CD4-positive, CD25-positive, alpha-beta regulatory T cell (primary cell): ENCODE results near the gene PKNOX2. TPM values are rescaled to one million over a fixed set of nuclear protein-coding genes. Genes with fewer than 3 reads are reported as not detected.

ENCODE experiments used
- ATAC-seq, 2 donors: fragments of 150-1000 bp; cut with Tn5 transposase; one replicate each; pipeline ENCODE4 v1.10.0; 2021; ENCODE audit warnings: low read depth in 2 of 2, moderate number of reproducible peaks in 2 of 2, moderate library complexity in 1 of 2
- DNase-seq, 3 donors: peaks; one replicate each; pipeline versions ENCODE4 v3.0.0 to v3.0.0-alpha.2; 2012 to 2022; ENCODE audit warnings: mixed read lengths in 1 of 3
- H3K27ac ChIP-seq: one replicate; pipeline ENCODE4 v1.7.0; 2013; ENCODE audit warnings: mild to moderate bottlenecking, low read length; ENCODE audit not compliant: insufficient read depth, poor library complexity, severe bottlenecking
- H3K27me3 ChIP-seq: one replicate; pipeline ENCODE4 v1.7.0; 2013; ENCODE audit warnings: low read length; ENCODE audit not compliant: control insufficient read depth, insufficient read depth
- H3K36me3 ChIP-seq: one replicate; pipeline ENCODE4 v1.7.0; 2013; ENCODE audit warnings: mild to moderate bottlenecking, low read length, moderate library complexity; ENCODE audit not compliant: control insufficient read depth, insufficient read depth
- H3K4me1 ChIP-seq: 2 replicates; pipeline ENCODE4 v1.7.0; 2013; ENCODE audit warnings: mild to moderate bottlenecking, low read length; ENCODE audit not compliant: insufficient read depth, control insufficient read depth, poor library complexity, severe bottlenecking
- H3K4me3 ChIP-seq: one replicate; pipeline ENCODE4 v1.7.0; 2013; ENCODE audit warnings: low read depth, mild to moderate bottlenecking, low read length, moderate library complexity
- H3K9me3 ChIP-seq, 2 experiments: 1 replicate in 1 of 2; 2 replicates in 1 of 2; pipeline ENCODE4 v1.7.0; 2013; ENCODE audit warnings: low read length in 2 of 2, mild to moderate bottlenecking in 1 of 2, moderate library complexity in 1 of 2; ENCODE audit not compliant: control insufficient read depth in 2 of 2
- H3K27ac Mint-ChIP-seq, 3 donors: one replicate each; pipeline ENCODE4 v1.8.0; 2020 to 2022; ENCODE audit warnings: mild to moderate bottlenecking in 3 of 3, mixed read lengths in 3 of 3, moderate library complexity in 2 of 3
- H3K27me3 Mint-ChIP-seq: one replicate; pipeline ENCODE4 v1.8.0; 2022; ENCODE audit warnings: mild to moderate bottlenecking, mixed read lengths
- H3K36me3 Mint-ChIP-seq: one replicate; pipeline ENCODE4 v1.8.0; 2020; ENCODE audit warnings: mixed read lengths
- H3K4me1 Mint-ChIP-seq, 4 donors: one replicate each; pipeline ENCODE4 v1.8.0; 2020 to 2022; ENCODE audit warnings: mixed read lengths in 4 of 4, mild to moderate bottlenecking in 1 of 4
- H3K4me3 Mint-ChIP-seq, 4 donors: one replicate each; pipeline ENCODE4 v1.8.0; 2020 to 2022; ENCODE audit warnings: mild to moderate bottlenecking in 4 of 4, mixed read lengths in 4 of 4, moderate library complexity in 3 of 4
- H3K9me3 Mint-ChIP-seq, 7 donors: one replicate each; pipeline ENCODE4 v1.8.0; 2020 to 2022; ENCODE audit warnings: mixed read lengths in 7 of 7, mild to moderate bottlenecking in 3 of 7, moderate library complexity in 2 of 7
- polyA plus RNA-seq, 4 donors: library from polyadenylated mRNA; unstranded; fragments of 300-500 nt; fragmentation: Illumina TruSeq; gene quantifications; one replicate each; pipeline ENCODE4 v1.2.3, GENCODE V29; 2021
- total RNA-seq: library from RNA; stranded (reverse); gene quantifications from one replicate; pipeline ENCODE4 v1.2.3, GENCODE V29; 2022

Gene PKNOX2
- total and polyA plus RNA-seq, 5 donors from 2014 or later, result not detected

DNA sequence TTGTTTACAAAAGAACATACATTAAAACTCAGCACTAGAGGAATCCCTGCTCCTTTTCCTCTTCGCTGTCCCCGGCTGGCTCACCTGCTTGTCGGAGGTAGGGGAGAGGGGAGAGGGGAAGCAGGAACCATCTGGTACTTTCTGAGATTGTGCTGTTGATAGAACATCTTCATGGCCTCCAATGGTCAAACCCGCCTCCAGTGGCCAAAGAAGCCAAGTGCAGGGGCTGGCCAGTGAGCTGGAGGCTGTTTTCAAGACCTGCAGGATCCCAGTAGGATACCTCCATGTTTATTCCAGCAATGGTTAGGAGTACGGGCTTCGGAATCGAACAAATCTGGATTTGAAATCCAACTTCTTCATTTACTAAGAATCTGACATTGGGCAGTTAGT lies 92.6 kb downstream of the PKNOX2 start:
- peaks cover 12% of the 10 kb centered on the region for H3K27me3 Mint-ChIP-seq
- H3K4me1 Mint-ChIP-seq, result no peaks in the 10 kb centered on the region
- no peaks in the 10 kb centered on the region for H3K36me3 Mint-ChIP-seq
- Histone ChIP-seq H3K27ac (no peak overlapping the region), H3K36me3 (no peaks in the 10 kb centered on the region), H3K4me1 (no peaks in the 10 kb centered on the region), H3K27me3 (no peaks in the 10 kb centered on the region), H3K9me3 (no peaks in the 10 kb centered on the region), H3K4me3 (no peak overlapping the region)
- DNase-seq, result no peak
- no peaks in the 10 kb centered on the region for H3K9me3 Mint-ChIP-seq
- H3K27ac Mint-ChIP-seq, result no peak overlapping the region
- no peak for ATAC-seq
- H3K4me3 Mint-ChIP-seq, result no peak overlapping the region

DNA sequence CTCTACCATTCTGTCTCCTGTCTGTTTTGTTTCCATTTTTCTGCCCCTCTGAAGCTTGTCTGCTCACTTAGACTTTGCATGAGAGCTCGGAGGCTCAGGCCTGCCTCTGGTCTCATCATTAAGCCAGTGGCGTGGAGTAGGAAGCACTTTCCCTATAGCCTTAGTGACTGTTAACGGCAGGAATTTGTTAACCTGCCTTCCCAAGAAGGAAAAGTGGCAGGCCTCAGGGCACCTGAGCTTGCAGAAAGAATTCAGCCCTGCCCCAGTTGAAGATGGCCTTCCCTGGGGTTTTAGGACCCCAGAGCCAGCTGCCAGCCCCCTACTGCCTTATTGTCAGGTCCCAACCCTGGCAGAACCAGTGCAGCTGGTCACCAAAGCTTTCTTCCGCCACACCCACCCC lies 93.2 kb downstream of the PKNOX2 start:
- Mint-ChIP-seq H3K27ac (no peak overlapping the region), H3K9me3 (no peaks in the 10 kb centered on the region), H3K4me3 (no peak overlapping the region), H3K36me3 (no peaks in the 10 kb centered on the region), H3K27me3 (peaks cover 13% of the 10 kb centered on the region), H3K4me1 (peaks cover 0 to 3% (median 0%) of the 10 kb centered on the region in 4 donors)
- Histone ChIP-seq H3K36me3 (no peaks in the 10 kb centered on the region), H3K4me3 (no peak overlapping the region), H3K27ac (no peak overlapping the region), H3K9me3 (no peaks in the 10 kb centered on the region), H3K4me1 (no peaks in the 10 kb centered on the region), H3K27me3 (no peaks in the 10 kb centered on the region)
- DNase-seq (no peak), ATAC-seq (no peak)

DNA sequence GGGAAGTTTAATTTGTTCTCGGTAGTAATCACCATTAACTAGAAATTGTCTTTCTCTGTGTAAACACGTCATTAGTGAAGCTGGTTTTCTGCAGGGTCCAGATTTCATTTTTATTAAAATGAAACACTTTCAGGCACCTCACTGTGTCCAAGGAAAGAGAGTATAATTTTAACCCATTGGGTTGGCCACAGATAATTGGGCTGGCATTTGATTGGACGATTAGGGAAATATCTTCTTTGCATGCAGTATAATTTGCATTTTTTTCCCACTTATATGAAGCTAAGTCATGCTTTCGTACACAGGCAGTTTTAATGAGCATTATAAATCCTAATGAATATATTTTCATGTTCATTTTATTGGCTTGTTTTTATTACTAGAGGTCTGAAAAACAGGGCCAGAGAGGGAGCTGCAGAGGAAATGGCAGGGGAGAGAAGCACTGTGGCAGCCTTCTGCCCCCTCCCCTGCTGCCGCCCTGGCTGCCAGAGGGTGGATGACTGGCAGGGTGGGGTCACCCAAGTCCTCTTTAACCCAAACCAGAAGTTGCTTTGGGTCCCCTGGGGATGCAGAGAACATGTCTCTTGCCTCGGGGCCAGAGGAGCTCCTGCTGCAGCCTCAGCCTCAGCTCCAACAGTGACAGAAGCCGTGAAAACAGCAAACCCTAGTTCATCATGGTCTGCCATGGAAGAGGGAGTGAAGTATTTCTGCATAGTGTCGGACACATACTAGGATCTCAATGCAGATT lies 93.9 kb downstream of the PKNOX2 start:
- H3K36me3 ChIP-seq, result no peaks in the 10 kb centered on the region
- Mint-ChIP-seq H3K27ac (no peak overlapping the region), H3K4me3 (no peak overlapping the region), H3K27me3 (peaks cover 13% of the 10 kb centered on the region), H3K36me3 (no peaks in the 10 kb centered on the region), H3K9me3 (no peaks in the 10 kb centered on the region), H3K4me1 (peaks cover 0 to 4% (median 0%) of the 10 kb centered on the region in 4 donors)
- no peak for DNase-seq
- no peaks in the 10 kb centered on the region for H3K4me1 ChIP-seq
- H3K9me3 ChIP-seq, result no peaks in the 10 kb centered on the region
- no peaks in the 10 kb centered on the region for H3K27me3 ChIP-seq
- H3K27ac ChIP-seq, result no peak overlapping the region
- no peak for ATAC-seq
- H3K4me3 ChIP-seq, result no peak overlapping the region

DNA sequence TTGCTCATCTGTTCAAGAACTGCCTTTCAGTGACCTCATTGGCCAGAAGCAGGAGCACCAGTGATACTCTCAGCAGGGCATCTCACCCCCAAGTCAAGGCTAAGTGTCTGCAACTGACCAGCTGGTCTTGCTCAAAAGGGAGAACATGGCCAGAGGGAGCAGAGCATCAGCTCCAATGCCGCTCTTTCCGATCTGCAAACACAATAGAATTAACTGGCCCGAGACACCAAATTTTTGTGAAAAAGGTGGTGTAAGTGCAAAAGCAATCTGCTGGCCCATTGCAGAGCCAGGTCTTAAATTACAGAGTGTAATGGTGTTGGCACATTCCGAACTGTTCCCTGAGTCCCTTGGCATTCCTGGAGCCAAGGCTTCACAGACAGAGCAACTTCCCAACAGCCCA lies 97.0 kb downstream of the PKNOX2 start:
- no peaks in the 10 kb centered on the region for H3K9me3 ChIP-seq
- Mint-ChIP-seq H3K27me3 (peaks cover 36% of the 10 kb centered on the region), H3K36me3 (no peaks in the 10 kb centered on the region), H3K9me3 (no peaks in the 10 kb centered on the region), H3K27ac (no peak overlapping the region), H3K4me3 (no peak overlapping the region), H3K4me1 (peaks cover 0 to 4% (median 0%) of the 10 kb centered on the region in 4 donors)
- no peaks in the 10 kb centered on the region for H3K4me1 ChIP-seq
- no peaks in the 10 kb centered on the region for H3K36me3 ChIP-seq
- no peak overlapping the region for H3K27ac ChIP-seq
- H3K27me3 ChIP-seq, result no peaks in the 10 kb centered on the region
- no peak for DNase-seq
- H3K4me3 ChIP-seq, result no peak overlapping the region
- ATAC-seq, result no peak

DNA sequence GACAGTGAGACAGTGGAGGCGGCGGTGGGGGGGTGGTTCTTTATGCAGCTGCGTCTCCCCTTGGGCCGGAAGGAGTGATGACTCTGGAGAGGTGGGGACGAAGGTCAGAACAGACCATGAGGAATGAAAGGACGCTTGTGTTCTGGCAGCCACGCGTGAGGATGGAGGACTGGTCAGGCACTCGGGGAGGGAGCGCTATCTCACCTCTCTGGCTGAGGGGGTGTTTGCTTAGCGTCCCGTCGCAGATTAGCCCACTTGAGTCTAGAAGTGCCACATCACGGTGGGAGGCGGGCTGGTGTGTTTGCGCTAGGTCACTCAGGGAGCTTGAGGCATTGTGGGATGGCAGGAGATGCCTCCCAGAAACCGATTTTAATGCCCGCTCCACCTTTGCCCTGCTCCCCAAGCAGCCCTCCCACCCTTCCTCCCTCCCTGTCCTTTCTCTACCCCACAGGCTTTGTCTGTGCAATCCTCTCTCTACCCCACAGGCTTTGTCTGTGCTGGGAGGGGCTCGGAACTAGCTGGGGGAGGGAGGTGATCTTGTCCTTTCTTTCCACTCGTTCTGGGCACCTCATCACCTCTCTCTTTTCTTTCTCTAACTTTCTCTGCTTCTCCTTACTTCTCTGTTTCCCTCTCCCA lies 97.8 kb downstream of the PKNOX2 start:
- H3K4me1 ChIP-seq, result no peaks in the 10 kb centered on the region
- H3K4me3 Mint-ChIP-seq, result no peak overlapping the region
- no peaks in the 10 kb centered on the region for H3K36me3 Mint-ChIP-seq
- H3K36me3 ChIP-seq, result no peaks in the 10 kb centered on the region
- H3K27me3 ChIP-seq, result no peaks in the 10 kb centered on the region
- no peaks in the 10 kb centered on the region for H3K9me3 Mint-ChIP-seq
- no peak for DNase-seq
- H3K4me3 ChIP-seq, result no peak overlapping the region
- no peak overlapping the region for H3K27ac ChIP-seq
- H3K4me1 Mint-ChIP-seq, result peaks cover 0 to 4% (median 0%) of the 10 kb centered on the region in 4 donors
- no peaks in the 10 kb centered on the region for H3K9me3 ChIP-seq
- no peak overlapping the region for H3K27ac Mint-ChIP-seq
- peaks cover 41% of the 10 kb centered on the region for H3K27me3 Mint-ChIP-seq
- no peak for ATAC-seq

DNA sequence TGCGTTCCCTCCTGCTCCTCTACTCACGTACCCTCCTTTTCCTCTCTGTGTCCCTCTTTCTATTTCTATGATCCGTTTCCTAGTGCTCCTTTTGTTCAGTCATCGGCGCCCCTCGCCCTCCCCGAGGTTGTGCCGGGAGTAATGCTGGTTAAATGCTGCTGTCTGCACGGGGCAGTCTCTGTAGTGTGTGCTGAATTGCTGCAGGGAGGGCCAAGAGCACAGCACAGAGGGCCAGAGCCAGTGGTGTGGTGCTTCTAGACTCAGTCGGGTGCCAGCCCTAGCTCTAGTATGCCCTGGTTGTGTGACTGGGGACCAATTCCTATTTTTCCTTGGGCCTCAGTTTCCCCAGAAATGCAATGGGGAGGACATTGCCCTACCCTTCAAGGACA lies 98.3 kb downstream of the PKNOX2 start:
- DNase-seq (no peak), ATAC-seq (no peak)
- H3K4me3 ChIP-seq, result no peak overlapping the region
- Mint-ChIP-seq H3K27ac (no peak overlapping the region), H3K9me3 (no peaks in the 10 kb centered on the region), H3K4me1 (peaks cover 0 to 4% (median 0%) of the 10 kb centered on the region in 4 donors), H3K4me3 (no peak overlapping the region), H3K27me3 (peaks cover 41% of the 10 kb centered on the region), H3K36me3 (no peaks in the 10 kb centered on the region)
- no peaks in the 10 kb centered on the region for H3K9me3 ChIP-seq
- no peaks in the 10 kb centered on the region for H3K27me3 ChIP-seq
- H3K36me3 ChIP-seq, result no peaks in the 10 kb centered on the region
- H3K27ac ChIP-seq, result no peak overlapping the region
- no peaks in the 10 kb centered on the region for H3K4me1 ChIP-seq

DNA sequence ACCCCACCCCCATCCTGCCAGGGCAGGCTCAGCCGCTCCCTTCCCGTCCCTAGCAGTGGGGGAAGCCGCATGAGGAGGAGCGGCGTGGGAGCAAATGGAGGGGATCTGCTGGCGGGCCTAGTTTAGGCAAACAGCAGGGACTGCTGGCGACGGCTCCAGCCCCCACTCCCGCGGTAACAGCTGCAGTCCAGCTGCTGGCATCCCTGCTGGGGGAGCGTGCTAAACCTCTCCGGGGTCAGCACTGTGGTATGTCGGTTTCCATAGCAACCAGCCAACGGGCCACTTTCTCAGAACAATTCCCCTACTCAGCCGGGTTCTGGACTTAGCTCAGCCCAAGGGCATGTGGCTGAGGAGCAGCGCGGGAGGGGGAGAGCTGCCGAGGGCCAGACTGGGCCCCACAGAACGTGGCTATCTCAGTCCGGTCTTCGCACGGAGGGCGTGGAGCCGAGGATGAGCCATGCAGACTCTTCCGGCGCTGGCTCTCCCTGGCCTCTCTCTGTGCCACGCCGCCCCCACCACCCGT lies 98.8 kb downstream of the PKNOX2 start:
- Mint-ChIP-seq H3K4me1 (peaks cover 0 to 4% (median 0%) of the 10 kb centered on the region in 4 donors), H3K9me3 (no peaks in the 10 kb centered on the region), H3K27me3 (peaks cover 41% of the 10 kb centered on the region), H3K27ac (no peak overlapping the region), H3K36me3 (no peaks in the 10 kb centered on the region), H3K4me3 (no peak overlapping the region)
- Histone ChIP-seq H3K27ac (no peak overlapping the region), H3K4me3 (no peak overlapping the region), H3K27me3 (no peaks in the 10 kb centered on the region), H3K4me1 (no peaks in the 10 kb centered on the region), H3K36me3 (no peaks in the 10 kb centered on the region), H3K9me3 (no peaks in the 10 kb centered on the region)
- DNase-seq (no peak), ATAC-seq (no peak)
